HG02970 (cell line): ENCODE data around the gene SWSAP1.
"Not testable (repeated sequence)": the region's sequence is repeated elsewhere in the genome, so short reads cannot be mapped to it uniquely, and the experiment has no call there.

ENCODE experiments used
- ATAC-seq: cut with Tn5 transposase; IDR thresholded peaks from one replicate; pipeline ENCODE4 v1.9.1; 2021; ENCODE audit warnings: mild to moderate bottlenecking, moderate library complexity, moderate number of reproducible peaks; ENCODE audit not compliant: unreplicated experiment, low FRiP score

SWSAP1 gene

GRCh38 chr19:11374433-11375142 is at the start of gene SWSAP1:
Gene SWSAP1, plus strand, starts transcription at chr19:11374666. Its CDS starts 15 bp downstream, at chr19:11374681.
- ATAC-seq: peak; percentile 87

GRCh38 chr19:11324748-11325389 is 49.6 kb upstream of the SWSAP1 start:
- no peak for ATAC-seq

- ATAC-seq: no peak
These were observed 48.9 kb upstream of the SWSAP1 start for GRCh38 chr19:11325544-11325943.

GRCh38 chr19:11330127-11330526 is 44.3 kb upstream of the SWSAP1 start:
- no peak for ATAC-seq

DNA sequence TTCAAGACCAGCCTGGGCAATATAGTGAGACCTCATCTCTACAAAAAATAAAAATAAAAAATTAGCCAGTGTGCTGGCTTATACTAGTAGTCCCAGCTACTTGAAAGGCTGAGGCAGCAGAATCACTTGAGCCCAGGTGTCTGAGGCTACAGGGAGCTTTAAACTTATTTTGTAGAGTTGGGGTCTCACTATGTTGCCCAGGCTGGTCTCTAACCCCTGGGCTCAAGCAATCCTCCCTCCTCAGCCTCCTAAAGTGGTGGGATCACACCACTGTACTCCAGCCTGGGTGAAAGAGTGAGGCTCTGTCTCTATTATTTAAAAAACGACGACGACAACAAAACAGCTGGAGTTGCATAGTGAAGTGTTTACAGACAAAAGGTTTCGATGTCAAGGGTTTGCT is 43.0 kb upstream of the SWSAP1 start:
- no peak for ATAC-seq

DNA sequence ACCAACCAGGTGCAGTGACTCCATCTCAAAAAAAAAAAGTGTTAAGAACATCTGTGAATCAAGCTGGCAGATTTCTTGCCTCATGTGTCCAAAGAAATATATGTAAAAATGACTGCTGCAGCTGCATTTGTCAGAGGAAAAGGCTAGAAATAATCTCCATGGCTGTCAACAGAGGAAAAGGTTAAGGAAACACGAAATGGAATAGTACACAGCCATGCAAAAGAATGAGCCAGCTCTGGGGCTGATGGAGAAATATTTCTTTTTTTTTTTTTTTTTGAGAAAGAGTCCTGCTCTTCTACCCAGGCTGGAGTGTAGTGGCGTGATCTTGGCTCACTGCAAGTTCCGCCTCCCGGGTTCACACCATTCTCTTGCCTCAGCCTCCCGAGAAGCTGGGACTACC is 41.6 kb upstream of the SWSAP1 start:
- ATAC-seq: no peak

DNA sequence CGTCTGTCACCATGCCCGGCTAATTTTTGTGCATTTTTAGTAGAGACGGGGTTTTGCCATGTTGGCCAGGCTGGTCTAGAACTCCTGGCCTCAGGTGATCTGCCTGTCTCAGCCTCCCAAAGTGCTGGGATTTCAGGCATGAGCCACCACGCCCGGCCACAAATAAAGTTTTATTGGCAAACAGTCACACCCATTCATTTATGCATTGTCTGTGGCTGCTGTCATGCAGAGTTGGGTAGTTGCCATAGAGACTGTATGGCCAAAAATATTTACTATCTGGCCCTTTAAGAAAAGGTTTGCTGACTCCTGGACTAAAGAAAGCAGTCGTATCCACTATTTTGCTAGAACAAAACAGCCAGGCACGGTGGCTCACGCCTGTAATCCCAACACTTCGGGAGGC is 40.6 kb upstream of the SWSAP1 start:
- ATAC-seq: not testable (repeated sequence)

GRCh38 chr19:11335449-11336146 is 38.9 kb upstream of the SWSAP1 start:
- ATAC-seq: no peak

- no peak for ATAC-seq
These were observed 37.4 kb upstream of the SWSAP1 start for GRCh38 chr19:11337080-11337479.

GRCh38 chr19:11338121-11338520 is 36.3 kb upstream of the SWSAP1 start:
- ATAC-seq: no peak

DNA sequence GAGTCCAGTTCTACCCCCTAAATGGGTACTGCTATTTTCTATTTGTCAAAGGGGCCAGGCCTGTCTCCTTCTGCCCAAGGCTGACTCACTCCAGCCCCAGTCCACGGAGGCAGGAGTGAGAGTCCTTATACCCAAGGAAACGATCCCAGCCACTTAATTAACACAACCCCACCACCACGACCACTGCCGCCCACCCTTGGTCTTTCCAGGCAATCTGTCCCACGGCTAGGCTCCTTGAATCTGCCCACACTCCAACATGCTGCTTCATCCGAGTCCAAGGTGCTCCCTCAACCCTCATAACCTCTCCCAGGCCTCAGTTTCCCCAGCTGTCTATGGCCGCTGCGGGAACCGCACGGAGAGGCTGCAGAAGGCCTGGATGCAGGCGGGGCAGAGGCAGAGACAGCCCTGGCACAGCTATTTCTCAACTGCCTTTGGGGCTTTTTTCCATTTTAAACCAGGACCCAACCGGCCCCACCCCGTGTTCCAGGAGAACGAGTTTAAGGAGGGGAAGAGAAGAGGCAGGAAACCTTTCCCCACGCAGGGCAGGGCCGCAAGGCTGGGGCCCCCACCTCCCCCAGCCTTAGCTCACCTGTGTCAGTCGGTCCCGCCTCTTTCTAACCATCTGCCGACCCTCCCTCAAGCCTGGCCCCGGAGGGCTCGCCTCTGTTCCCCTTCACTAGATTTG is 35.8 kb upstream of the SWSAP1 start:
- no peak for ATAC-seq

DNA sequence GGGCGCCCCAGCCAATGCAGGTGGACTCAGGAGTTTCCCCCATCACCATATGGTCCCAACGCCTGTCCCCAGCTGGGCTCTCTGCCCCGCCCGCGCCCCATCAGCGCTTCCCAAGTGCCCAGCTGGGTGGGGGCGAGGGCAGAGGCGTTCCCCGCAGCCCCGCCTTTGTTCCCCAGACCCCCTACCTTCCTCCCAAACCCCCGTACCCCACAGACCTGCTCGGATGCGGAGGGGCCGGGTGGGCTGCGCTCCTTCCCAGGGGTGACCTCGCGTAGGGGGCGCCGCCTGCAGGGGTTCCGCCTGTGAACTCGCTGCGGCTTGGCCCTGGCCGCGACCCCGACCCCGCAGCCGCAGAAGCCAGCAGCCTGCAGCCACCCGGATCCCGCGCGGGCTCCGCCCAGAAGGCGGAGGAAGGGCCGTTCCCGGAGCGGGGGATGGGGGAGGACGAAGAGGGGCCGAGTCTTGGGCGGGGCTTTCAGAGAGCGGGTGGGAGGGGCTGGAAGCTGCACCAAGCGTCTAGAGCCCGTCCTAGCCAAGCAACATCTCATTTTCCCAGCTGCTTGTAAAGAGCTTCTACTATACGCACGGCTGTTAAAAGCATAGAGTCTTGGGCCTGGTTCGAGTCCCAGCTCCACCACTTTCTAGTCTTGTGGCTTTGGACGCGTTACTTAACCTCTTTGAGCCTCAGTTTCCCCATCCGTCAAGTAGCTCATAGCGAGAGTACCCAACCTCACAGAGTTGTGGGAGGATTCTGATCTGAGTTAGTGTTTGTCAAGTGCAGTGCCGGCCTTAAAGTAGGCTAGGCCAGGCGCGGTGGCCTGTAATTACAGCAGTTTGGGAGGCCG is 35.0 kb upstream of the SWSAP1 start, which contains the start of gene RAB3D:
RAB3D (minus strand) TSS at position 404 of the 845 bp plus-strand sequence. CDS start 2,258 bp downstream, outside the sequence.
- no peak for ATAC-seq

DNA sequence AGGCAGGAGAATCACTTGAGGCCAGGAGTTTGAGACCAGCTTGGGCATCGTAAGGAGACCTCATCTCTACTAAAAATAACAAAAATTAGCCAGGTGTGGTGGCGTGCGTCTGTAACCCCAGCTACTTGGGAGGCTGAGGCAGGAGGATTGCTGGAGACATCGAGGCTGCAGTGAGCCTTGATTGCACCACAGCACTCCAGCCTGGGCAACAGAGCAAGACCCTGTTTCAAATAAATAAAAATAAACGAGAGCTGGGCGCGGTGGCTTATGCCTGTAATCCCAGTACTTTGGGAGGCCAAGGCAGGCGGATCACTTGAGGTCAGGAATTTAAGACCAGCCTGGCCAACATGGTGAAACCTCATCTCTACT is 34.4 kb upstream of the SWSAP1 start:
- not testable (repeated sequence) for ATAC-seq

DNA sequence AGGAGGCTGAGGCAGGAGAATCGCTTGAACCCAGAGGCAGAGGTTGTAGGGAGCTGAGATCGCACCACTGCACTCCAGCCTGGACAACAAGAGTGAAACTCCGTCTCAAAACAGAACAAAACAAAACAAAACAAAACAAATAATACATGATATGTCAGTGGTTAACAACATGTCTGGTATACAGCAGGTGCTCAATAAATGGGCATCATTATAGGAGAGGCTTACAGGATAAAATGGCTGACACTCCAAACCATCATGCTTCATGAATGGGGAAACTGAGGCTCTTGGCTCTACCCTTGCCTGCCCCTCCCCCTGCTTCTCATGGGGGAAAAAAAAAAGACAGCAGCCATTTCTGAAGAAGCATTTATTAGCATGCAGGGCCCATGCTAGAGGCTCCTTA is 32.0 kb upstream of the SWSAP1 start:
- no peak for ATAC-seq

DNA sequence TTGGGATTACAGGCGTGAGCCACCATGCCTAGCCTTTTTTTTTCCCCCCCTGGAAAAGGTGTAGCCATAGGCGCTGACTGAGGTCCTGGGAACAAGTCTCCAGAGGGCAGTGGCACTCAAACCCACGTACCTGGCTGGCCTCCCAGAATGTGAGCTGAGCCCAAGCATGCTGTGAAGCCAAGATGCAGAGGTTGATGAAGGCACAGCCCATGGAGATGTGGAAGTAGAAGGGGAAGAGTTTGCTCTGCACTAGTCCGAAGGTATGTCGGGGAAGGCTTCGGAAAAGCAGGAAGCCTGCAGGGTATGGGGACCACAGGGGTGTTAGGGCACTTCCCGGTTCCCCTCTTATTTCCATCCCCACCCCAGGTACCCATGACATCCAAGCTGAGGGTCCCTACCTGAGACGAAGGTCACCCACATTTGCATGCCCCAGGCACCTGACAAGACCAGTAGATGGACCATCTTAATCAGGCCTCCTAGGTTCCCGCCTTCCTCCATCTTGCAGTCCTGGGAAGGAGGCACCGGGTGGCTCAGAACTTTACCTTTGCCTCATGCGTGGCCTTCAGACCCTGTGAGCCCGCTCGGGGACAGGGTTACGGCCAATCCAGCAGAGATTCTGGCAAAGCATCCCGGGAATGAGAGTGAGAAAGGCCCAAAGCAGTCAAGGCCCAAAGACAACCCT is 29.2 kb upstream of the SWSAP1 start:
- ATAC-seq: no peak

- peak; percentile 93 for ATAC-seq
These were observed 28.1 kb upstream of the SWSAP1 start, which contains the start of the genes CCDC159 and TMEM205 for GRCh38 chr19:11346104-11346940. Gene CCDC159, plus strand, starts transcription at chr19:11346519. Its CDS starts 88 bp downstream, at chr19:11346607. Gene TMEM205, minus strand, starts transcription at chr19:11346268. Its CDS starts 649 bp downstream, at chr19:11345619.

- no peak for ATAC-seq
These were observed 26.9 kb upstream of the SWSAP1 start for GRCh38 chr19:11347546-11348039.

GRCh38 chr19:11349171-11349570 is 25.3 kb upstream of the SWSAP1 start:
- no peak for ATAC-seq
